ENCODE data around the gene CYP4Z1. TPM values are rescaled to one million over a fixed set of nuclear protein-coding genes. Genes with fewer than 3 reads are reported as not detected.
A peak's percentile ranks its signal among the peaks of the same experiment; 100 is the strongest.

Gene CYP4Z1
- 1.0 TPM for total RNA-seq

GRCh38 chr1:47067097-47067594 is at the start of gene CYP4Z1:
Gene CYP4Z1, plus strand, starts transcription at chr1:47067231. Its CDS starts 260 bp downstream, at chr1:47067491.
- no peak within 1 kb of the TSS for H3K9ac ChIP-seq (ENCODE audit: low read depth in 1 of 3, low read length in 3 of 3)
- peaks cover 0 to 7% (median 2%) of the 10 kb centered on the region in 3 donors for H3K4me1 ChIP-seq (ENCODE audit: control insufficient read depth in 3 of 3, insufficient read depth in 3 of 3, low read length in 3 of 3)
- no peaks in the 10 kb centered on the region for H3K27me3 ChIP-seq (ENCODE audit: control insufficient read depth in 3 of 3, insufficient read depth in 3 of 3, low read length in 3 of 3)
- no peaks in the 10 kb centered on the region for H3K9me3 ChIP-seq (ENCODE audit: control insufficient read depth in 3 of 3, low read length in 3 of 3)
- no peak within 1 kb of the TSS for H3K27ac ChIP-seq (ENCODE audit: low read depth, low read length)
- no peak within 1 kb of the TSS for H3K4me3 ChIP-seq (ENCODE audit: low read length in 3 of 3)
- no peaks in the 10 kb centered on the region for H3K36me3 ChIP-seq (ENCODE audit: control insufficient read depth in 3 of 3, insufficient read depth in 3 of 3, low read length in 3 of 3)

GRCh38 chr1:47021070-47021469 is 46.0 kb upstream of the CYP4Z1 start:
- Histone ChIP-seq H3K4me1 (ENCODE audit: control insufficient read depth in 3 of 3, insufficient read depth in 3 of 3, low read length in 3 of 3) (peaks cover 7 to 18% (median 13%) of the 10 kb centered on the region in 3 donors), H3K4me3 (ENCODE audit: low read length in 3 of 3) (no peak overlapping the region), H3K27ac (ENCODE audit: low read depth, low read length) (peak overlapping the region; percentile 38), H3K9ac (ENCODE audit: low read depth in 1 of 3, low read length in 3 of 3) (no peak overlapping the region), H3K9me3 (ENCODE audit: control insufficient read depth in 3 of 3, low read length in 3 of 3) (no peaks in the 10 kb centered on the region), H3K36me3 (ENCODE audit: control insufficient read depth in 3 of 3, insufficient read depth in 3 of 3, low read length in 3 of 3) (no peaks in the 10 kb centered on the region), H3K27me3 (ENCODE audit: control insufficient read depth in 3 of 3, insufficient read depth in 3 of 3, low read length in 3 of 3) (no peaks in the 10 kb centered on the region)

- no peaks in the 10 kb centered on the region for H3K36me3 ChIP-seq (ENCODE audit: control insufficient read depth in 3 of 3, insufficient read depth in 3 of 3, low read length in 3 of 3)
- peaks cover 7 to 18% (median 13%) of the 10 kb centered on the region in 3 donors for H3K4me1 ChIP-seq (ENCODE audit: control insufficient read depth in 3 of 3, insufficient read depth in 3 of 3, low read length in 3 of 3)
- peak within 1 kb of the TSS; percentile 54 to 82 (median 72) for H3K9ac ChIP-seq (ENCODE audit: low read depth in 1 of 3, low read length in 3 of 3)
- H3K9me3 ChIP-seq (ENCODE audit: control insufficient read depth in 3 of 3, low read length in 3 of 3): no peaks in the 10 kb centered on the region
- H3K27me3 ChIP-seq (ENCODE audit: control insufficient read depth in 3 of 3, insufficient read depth in 3 of 3, low read length in 3 of 3): no peaks in the 10 kb centered on the region
- peak within 1 kb of the TSS; percentile 87 for H3K27ac ChIP-seq (ENCODE audit: low read depth, low read length)
- peak within 1 kb of the TSS; percentile 75 to 82 (median 76) for H3K4me3 ChIP-seq (ENCODE audit: low read length in 3 of 3)
Measured at GRCh38 chr1:47023268-47024140, 43.5 kb upstream of the CYP4Z1 start, which contains the start of gene CYP4X1. Gene CYP4X1, plus strand, starts transcription at chr1:47023669. Its CDS starts 149 bp downstream, at chr1:47023818.

GRCh38 chr1:47024141-47024801 is 42.8 kb upstream of the CYP4Z1 start:
- Histone ChIP-seq H3K9ac (ENCODE audit: low read depth in 1 of 3, low read length in 3 of 3) (peak overlapping the region; percentile 30 to 82 (median 72)), H3K27ac (ENCODE audit: low read depth, low read length) (peak overlapping the region; percentile 87), H3K4me1 (ENCODE audit: control insufficient read depth in 3 of 3, insufficient read depth in 3 of 3, low read length in 3 of 3) (peaks cover 7 to 18% (median 13%) of the 10 kb centered on the region in 3 donors)

GRCh38 chr1:47030170-47030805 is 36.7 kb upstream of the CYP4Z1 start:
- no peak overlapping the region for H3K9ac ChIP-seq (ENCODE audit: low read depth in 1 of 3, low read length in 3 of 3)
- H3K4me1 ChIP-seq (ENCODE audit: control insufficient read depth in 3 of 3, insufficient read depth in 3 of 3, low read length in 3 of 3): peaks cover 7 to 21% (median 16%) of the 10 kb centered on the region in 3 donors
- no peaks in the 10 kb centered on the region for H3K27me3 ChIP-seq (ENCODE audit: control insufficient read depth in 3 of 3, insufficient read depth in 3 of 3, low read length in 3 of 3)
- H3K36me3 ChIP-seq (ENCODE audit: control insufficient read depth in 3 of 3, insufficient read depth in 3 of 3, low read length in 3 of 3): peaks cover 0 to 25% (median 7%) of the 10 kb centered on the region in 3 donors
- peak overlapping the region; percentile 15 for H3K27ac ChIP-seq (ENCODE audit: low read depth, low read length)
- H3K4me3 ChIP-seq (ENCODE audit: low read length in 3 of 3): no peak overlapping the region
- H3K9me3 ChIP-seq (ENCODE audit: control insufficient read depth in 3 of 3, low read length in 3 of 3): no peaks in the 10 kb centered on the region

More at GRCh38 chr1:47024141-47024801, 42.8 kb upstream of the CYP4Z1 start:
- H3K27me3 ChIP-seq (ENCODE audit: control insufficient read depth in 3 of 3, insufficient read depth in 3 of 3, low read length in 3 of 3): no peaks in the 10 kb centered on the region
- peak overlapping the region; percentile 75 to 82 (median 76) for H3K4me3 ChIP-seq (ENCODE audit: low read length in 3 of 3)
- H3K36me3 ChIP-seq (ENCODE audit: control insufficient read depth in 3 of 3, insufficient read depth in 3 of 3, low read length in 3 of 3): no peaks in the 10 kb centered on the region
- H3K9me3 ChIP-seq (ENCODE audit: control insufficient read depth in 3 of 3, low read length in 3 of 3): no peaks in the 10 kb centered on the region

GRCh38 chr1:47031059-47031458 is 36.0 kb upstream of the CYP4Z1 start:
- Histone ChIP-seq H3K27me3 (ENCODE audit: control insufficient read depth in 3 of 3, insufficient read depth in 3 of 3, low read length in 3 of 3) (no peaks in the 10 kb centered on the region), H3K9ac (ENCODE audit: low read depth in 1 of 3, low read length in 3 of 3) (no peak overlapping the region), H3K4me1 (ENCODE audit: control insufficient read depth in 3 of 3, insufficient read depth in 3 of 3, low read length in 3 of 3) (peaks cover 7 to 21% (median 16%) of the 10 kb centered on the region in 3 donors), H3K36me3 (ENCODE audit: control insufficient read depth in 3 of 3, insufficient read depth in 3 of 3, low read length in 3 of 3) (peaks cover 0 to 25% (median 7%) of the 10 kb centered on the region in 3 donors), H3K4me3 (ENCODE audit: low read length in 3 of 3) (no peak overlapping the region), H3K27ac (ENCODE audit: low read depth, low read length) (peak overlapping the region; percentile 12), H3K9me3 (ENCODE audit: control insufficient read depth in 3 of 3, low read length in 3 of 3) (no peaks in the 10 kb centered on the region)

GRCh38 chr1:47031585-47031984 is 35.4 kb upstream of the CYP4Z1 start:
- no peaks in the 10 kb centered on the region for H3K9me3 ChIP-seq (ENCODE audit: control insufficient read depth in 3 of 3, low read length in 3 of 3)
- peaks cover 0 to 25% (median 7%) of the 10 kb centered on the region in 3 donors for H3K36me3 ChIP-seq (ENCODE audit: control insufficient read depth in 3 of 3, insufficient read depth in 3 of 3, low read length in 3 of 3)
- H3K9ac ChIP-seq (ENCODE audit: low read depth in 1 of 3, low read length in 3 of 3): no peak overlapping the region
- peaks cover 7 to 21% (median 16%) of the 10 kb centered on the region in 3 donors for H3K4me1 ChIP-seq (ENCODE audit: control insufficient read depth in 3 of 3, insufficient read depth in 3 of 3, low read length in 3 of 3)
- no peak overlapping the region for H3K27ac ChIP-seq (ENCODE audit: low read depth, low read length)
- H3K4me3 ChIP-seq (ENCODE audit: low read length in 3 of 3): no peak overlapping the region
- no peaks in the 10 kb centered on the region for H3K27me3 ChIP-seq (ENCODE audit: control insufficient read depth in 3 of 3, insufficient read depth in 3 of 3, low read length in 3 of 3)

GRCh38 chr1:47036764-47037163 is 30.3 kb upstream of the CYP4Z1 start:
- Histone ChIP-seq H3K27ac (ENCODE audit: low read depth, low read length) (no peak overlapping the region), H3K4me3 (ENCODE audit: low read length in 3 of 3) (no peak overlapping the region), H3K4me1 (ENCODE audit: control insufficient read depth in 3 of 3, insufficient read depth in 3 of 3, low read length in 3 of 3) (no peaks in the 10 kb centered on the region), H3K9ac (ENCODE audit: low read depth in 1 of 3, low read length in 3 of 3) (no peak overlapping the region), H3K27me3 (ENCODE audit: control insufficient read depth in 3 of 3, insufficient read depth in 3 of 3, low read length in 3 of 3) (no peaks in the 10 kb centered on the region), H3K9me3 (ENCODE audit: control insufficient read depth in 3 of 3, low read length in 3 of 3) (no peaks in the 10 kb centered on the region), H3K36me3 (ENCODE audit: control insufficient read depth in 3 of 3, insufficient read depth in 3 of 3, low read length in 3 of 3) (peaks cover 0 to 21% (median 5%) of the 10 kb centered on the region in 3 donors)

GRCh38 chr1:47059376-47059775 is 7.7 kb upstream of the CYP4Z1 start:
- Histone ChIP-seq H3K4me3 (ENCODE audit: low read length in 3 of 3) (no peak overlapping the region), H3K36me3 (ENCODE audit: control insufficient read depth in 3 of 3, insufficient read depth in 3 of 3, low read length in 3 of 3) (peaks cover 0 to 3% (median 0%) of the 10 kb centered on the region in 3 donors), H3K4me1 (ENCODE audit: control insufficient read depth in 3 of 3, insufficient read depth in 3 of 3, low read length in 3 of 3) (no peaks in the 10 kb centered on the region), H3K9me3 (ENCODE audit: control insufficient read depth in 3 of 3, low read length in 3 of 3) (peaks cover 0 to 4% (median 0%) of the 10 kb centered on the region in 3 donors), H3K9ac (ENCODE audit: low read depth in 1 of 3, low read length in 3 of 3) (no peak overlapping the region), H3K27ac (ENCODE audit: low read depth, low read length) (no peak overlapping the region), H3K27me3 (ENCODE audit: control insufficient read depth in 3 of 3, insufficient read depth in 3 of 3, low read length in 3 of 3) (no peaks in the 10 kb centered on the region)

Measured in skeletal muscle tissue (tissue), 4 donors.